GM18858 (cell line): ENCODE data around the gene ATL3.
A peak's percentile ranks its signal among the peaks of the same experiment; 100 is the strongest.
"Not testable (repeated sequence)": the region's sequence is repeated elsewhere in the genome, so short reads cannot be mapped to it uniquely, and the experiment has no call there.

Source experiments
- ATAC-seq: cut with Tn5 transposase; IDR thresholded peaks from one replicate; pipeline ENCODE4 v1.9.1; 2021; ENCODE audit not compliant: unreplicated experiment

Gene ATL3

GRCh38 chr11:63671322-63672155 lies at the start of gene ATL3:
ATL3 (minus strand) TSS chr11:63671376; CDS start chr11:63671335, 41 bp downstream.
- peak; percentile 60 for ATAC-seq

- no peak for ATAC-seq
Observed at GRCh38 chr11:63720611-63721010, 49.4 kb upstream of the ATL3 start.

GRCh38 chr11:63719987-63720386 lies 48.8 kb upstream of the ATL3 start:
- no peak for ATAC-seq

GRCh38 chr11:63719001-63719400 lies 47.8 kb upstream of the ATL3 start:
- no peak for ATAC-seq

- ATAC-seq = no peak
Observed at GRCh38 chr11:63716046-63716445, 44.9 kb upstream of the ATL3 start.

- no peak for ATAC-seq
Observed at GRCh38 chr11:63713766-63714165, 42.6 kb upstream of the ATL3 start.

- no peak for ATAC-seq
Observed at GRCh38 chr11:63711838-63712237, 40.7 kb upstream of the ATL3 start.

GRCh38 chr11:63710476-63711217 lies 39.5 kb upstream of the ATL3 start:
- ATAC-seq = no peak

GRCh38 chr11:63709336-63709884 lies 38.2 kb upstream of the ATL3 start:
- ATAC-seq = no peak

GRCh38 chr11:63708764-63709163 lies 37.6 kb upstream of the ATL3 start:
- ATAC-seq = no peak

GRCh38 chr11:63705526-63705925 lies 34.4 kb upstream of the ATL3 start:
- no peak for ATAC-seq

GRCh38 chr11:63699896-63700295 lies 28.7 kb upstream of the ATL3 start:
- no peak for ATAC-seq

GRCh38 chr11:63698976-63699733 lies 28.0 kb upstream of the ATL3 start:
- no peak for ATAC-seq

- no peak for ATAC-seq
Observed at GRCh38 chr11:63694596-63694995, 23.4 kb upstream of the ATL3 start.

- ATAC-seq = no peak
Observed at GRCh38 chr11:63687845-63688244, 16.7 kb upstream of the ATL3 start.

- no peak for ATAC-seq
Observed at GRCh38 chr11:63686926-63687325, 15.8 kb upstream of the ATL3 start.

- not testable (repeated sequence) for ATAC-seq
Observed at GRCh38 chr11:63685158-63685721, 14.1 kb upstream of the ATL3 start.

GRCh38 chr11:63683133-63683991 lies 12.2 kb upstream of the ATL3 start:
- ATAC-seq = no peak

GRCh38 chr11:63682066-63683021 lies 11.2 kb upstream of the ATL3 start:
- ATAC-seq = no peak
